ENCODE measurements around the gene SLAMF1. TPM values are rescaled to one million over a fixed set of nuclear protein-coding genes. Genes with fewer than 3 reads are reported as not detected.

SLAMF1 gene
- total RNA-seq, 6 donors from 2014 or later = 0.11 to 3.9 (median 1.5) TPM

GRCh38 chr1:160667896-160668295 lies 21.1 kb upstream of the SLAMF1 start:
- peaks cover 16 to 29% (median 24%) of the 10 kb centered on the region in 4 donors for H3K4me1 ChIP-seq

DNA sequence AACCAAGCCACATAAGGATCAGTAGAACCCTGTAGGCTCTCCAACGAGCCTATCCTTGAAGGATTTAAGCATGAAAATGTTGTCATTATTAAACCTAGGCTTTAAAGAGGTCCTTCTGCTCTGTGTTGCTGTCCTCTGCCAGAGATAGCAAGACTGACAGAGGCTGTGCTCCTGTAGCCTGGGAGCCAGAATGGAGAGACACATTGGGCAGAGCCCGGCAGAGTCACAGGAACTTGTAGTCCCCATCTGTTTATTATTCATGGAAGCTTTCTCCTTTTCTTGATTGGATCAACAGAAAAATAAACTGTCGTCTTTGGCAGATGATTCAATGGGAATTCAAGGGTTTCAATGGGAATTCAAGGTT lies 19.2 kb upstream of the SLAMF1 start:
- Histone ChIP-seq H3K27ac (peak overlapping the region; percentile 70 to 88 (median 78)), H3K4me1 (peaks cover 15 to 29% (median 21%) of the 10 kb centered on the region in 4 donors), H3K4me3 (no peak overlapping the region), H3K27me3 (no peaks in the 10 kb centered on the region), H3K9me3 (peaks cover 0 to 6% (median 0%) of the 10 kb centered on the region in 4 donors), H3K36me3 (no peaks in the 10 kb centered on the region)
- no peak for DNase-seq
- peak in 1 of 2 donors; percentile 40 for ATAC-seq (ENCODE audit: low FRiP score in 2 of 2)
- 33 to 35% methylated on average over 3 of the region's 3 CpGs for WGBS, 2 donors
- TF ChIP-seq EP300 (IDR thresholded peaks at IDR 0.05) (no peak), CTCF (IDR thresholded peaks at IDR 0.05) (no peak), POLR2AphosphoS5 (IDR thresholded peaks at IDR 0.05) (no peak), POLR2A (IDR thresholded peaks at IDR 0.05) (no peak)

More at GRCh38 chr1:160667896-160668295, 21.1 kb upstream of the SLAMF1 start:
- WGBS, 2 donors = 97 to 99% methylated on average over 2 of the region's 2 CpGs
- ATAC-seq (ENCODE audit: low FRiP score in 2 of 2) (no peak), DNase-seq (no peak)
- Histone ChIP-seq H3K4me3 (no peak overlapping the region), H3K9me3 (peaks cover 0 to 6% (median 0%) of the 10 kb centered on the region in 4 donors), H3K36me3 (no peaks in the 10 kb centered on the region), H3K27me3 (no peaks in the 10 kb centered on the region), H3K27ac (no peak overlapping the region)
- TF ChIP-seq POLR2A (IDR thresholded peaks at IDR 0.05) (no peak), CTCF (IDR thresholded peaks at IDR 0.05) (no peak), EP300 (IDR thresholded peaks at IDR 0.05) (no peak), POLR2AphosphoS5 (IDR thresholded peaks at IDR 0.05) (no peak)

DNA sequence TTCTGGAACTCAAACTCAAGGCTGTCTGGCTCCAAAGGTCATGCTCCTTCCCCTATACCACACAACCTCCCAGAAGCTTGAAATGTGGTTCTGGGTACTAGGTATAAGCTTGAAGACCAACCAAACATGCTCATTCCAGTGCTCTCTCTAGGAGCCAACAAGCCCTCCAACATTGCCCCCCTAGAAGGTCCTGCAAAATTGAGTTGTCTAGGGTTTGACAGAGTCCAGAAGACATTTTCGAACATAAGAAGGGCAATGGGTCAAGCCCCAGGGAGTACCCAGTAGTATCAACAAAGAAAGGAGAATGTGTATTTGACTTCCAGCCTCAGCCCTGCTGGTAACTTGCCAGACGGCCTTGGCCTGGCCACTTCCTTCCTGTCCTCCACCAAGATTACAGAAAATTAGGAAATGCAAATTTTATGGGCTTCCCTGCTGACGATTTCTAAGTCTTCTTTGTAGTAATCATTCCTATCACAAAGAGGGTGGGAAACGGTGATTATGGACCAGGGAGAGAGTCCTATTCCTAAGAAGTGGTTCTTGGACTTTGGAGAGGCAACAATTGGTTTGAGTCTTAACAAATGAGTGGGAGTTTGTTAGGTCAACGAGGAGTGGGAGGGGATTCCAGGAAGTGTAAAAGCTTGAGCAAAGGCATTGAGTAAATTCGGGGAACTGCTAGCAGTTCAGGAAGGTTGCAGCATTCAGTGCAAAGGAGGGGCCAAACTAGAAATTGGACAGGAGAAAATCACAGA lies 18.7 kb upstream of the SLAMF1 start:
- Histone ChIP-seq H3K36me3 (no peaks in the 10 kb centered on the region), H3K4me3 (no peak overlapping the region), H3K27me3 (no peaks in the 10 kb centered on the region), H3K9me3 (peaks cover 0 to 6% (median 0%) of the 10 kb centered on the region in 4 donors), H3K4me1 (peaks cover 15 to 29% (median 21%) of the 10 kb centered on the region in 4 donors), H3K27ac (peak overlapping the region; percentile 70 to 88 (median 78))
- no peak for TF ChIP-seq POLR2A (IDR thresholded peaks at IDR 0.05)
- TF ChIP-seq POLR2AphosphoS5 (IDR thresholded peaks at IDR 0.05) = peak; percentile 45 to 89
- TF ChIP-seq EP300 (IDR thresholded peaks at IDR 0.05) = peak; percentile 81 to 90 (median 84)
- TF ChIP-seq CTCF (IDR thresholded peaks at IDR 0.05) = peak in 1 of 6 experiments; percentile 9
- peak; percentile 79 to 81 for ATAC-seq (ENCODE audit: low FRiP score in 2 of 2)
- peak in 1 of 2 donors; percentile 80 for DNase-seq
- WGBS, 2 donors = 14% methylated on average over 6 of the region's 6 CpGs

- Histone ChIP-seq H3K27me3 (no peaks in the 10 kb centered on the region), H3K4me1 (peaks cover 15 to 29% (median 21%) of the 10 kb centered on the region in 4 donors), H3K36me3 (no peaks in the 10 kb centered on the region), H3K27ac (peak overlapping the region; percentile 70 to 88 (median 78)), H3K4me3 (no peak overlapping the region), H3K9me3 (peaks cover 0 to 6% (median 0%) of the 10 kb centered on the region in 4 donors)
- DNase-seq = no peak
- TF ChIP-seq POLR2AphosphoS5 (IDR thresholded peaks at IDR 0.05) (no peak), CTCF (IDR thresholded peaks at IDR 0.05) (no peak), POLR2A (IDR thresholded peaks at IDR 0.05) (no peak), EP300 (IDR thresholded peaks at IDR 0.05) (no peak)
- 54 to 59% methylated on average over 3 of the region's 3 CpGs for WGBS, 2 donors
- no peak for ATAC-seq (ENCODE audit: low FRiP score in 2 of 2)
These were observed 17.8 kb upstream of the SLAMF1 start for GRCh38 chr1:160664573-160665051.

Measured in upper lobe of left lung (tissue), 6 donors.